Lower leg skin (tissue), 4 donors: ENCODE measurements around the gene TFF2. TPM values are rescaled to one million over a fixed set of nuclear protein-coding genes. Genes with fewer than 3 reads are reported as not detected.

Experiments used
- DNase-seq, 2 donors: peaks; one replicate each; pipeline ENCODE4 v3.0.0-alpha.2; 2019; ENCODE audit warnings: low spot score in 2 of 2
- H3K4me3 ChIP-seq: fragments of 200-600 bp; sonication (generic); 2 replicates; pipeline ENCODE4 v1.5.1; 2017; ENCODE audit warnings: mild to moderate bottlenecking, low read depth; ENCODE audit not compliant: poor library complexity, severe bottlenecking
- CTCF ChIP-seq, 3 donors: fragments of 450-650 bp; IDR thresholded peaks; one replicate each; pipeline ENCODE4 v1.5.1; 2016; ENCODE audit warnings: antibody characterized with exemption in 3 of 3, mild to moderate bottlenecking in 3 of 3, moderate library complexity in 2 of 3
- POLR2A ChIP-seq, 2 donors: fragments of 450-650 bp; IDR thresholded peaks; one replicate each; pipeline ENCODE4 v1.6.1; 2016 to 2017; ENCODE audit warnings: antibody characterized with exemption in 2 of 2, mild to moderate bottlenecking in 1 of 2, moderate library complexity in 1 of 2
- WGBS, 2 donors: methylation state at CpG; one replicate each; pipeline ENCODE4 v1.1.5; 2018; 5-methylcytosine and 5-hydroxymethylcytosine counted together
- intact Hi-C: fragments of 100-400 bp; cut with DNase I; formaldehyde crosslinking; loops from one replicate; pipeline ENCODE4 v1.15.0; 2023; ENCODE audit warnings: low total_unique reads
- total RNA-seq, 4 donors: library from RNA; depleted of rRNA; stranded (reverse); fragments of >200 nt; gene quantifications; one replicate each; pipeline ENCODE4 v1.1.0, GENCODE V29; 2016

Gene TFF2
- total RNA-seq, 4 donors from 2014 or later, result not detected

GRCh38 chr21:42373196-42373907 is 22.6 kb upstream of the TFF2 start:
- intact Hi-C loops, result no loop called here
- DNase-seq, result no peak
- WGBS, 2 donors, result 75 to 77% methylated on average over 20 to 25 of the region's 25 CpGs
- H3K4me3 ChIP-seq, result no peak overlapping the region
- no peak for TF ChIP-seq CTCF (IDR thresholded peaks at IDR 0.05)
- no peak for TF ChIP-seq POLR2A (IDR thresholded peaks at IDR 0.05)

- DNase-seq, result no peak
- WGBS, 2 donors, result 80 to 85% methylated on average over 18 of the region's 18 CpGs
- intact Hi-C loops, result no loop called here
These were observed 20.3 kb upstream of the TFF2 start for GRCh38 chr21:42370894-42371654.

GRCh38 chr21:42369821-42370220 is 19.0 kb upstream of the TFF2 start:
- H3K4me3 ChIP-seq, result no peak overlapping the region
- no peak for DNase-seq
- 83 to 84% methylated on average over 16 of the region's 16 CpGs for WGBS, 2 donors
- TF ChIP-seq POLR2A (IDR thresholded peaks at IDR 0.05) (no peak), CTCF (IDR thresholded peaks at IDR 0.05) (no peak)
- intact Hi-C loops, result no loop called here

More at GRCh38 chr21:42370894-42371654, 20.3 kb upstream of the TFF2 start:
- TF ChIP-seq POLR2A (IDR thresholded peaks at IDR 0.05) (no peak), CTCF (IDR thresholded peaks at IDR 0.05) (no peak)
- no peak overlapping the region for H3K4me3 ChIP-seq

GRCh38 chr21:42367367-42368165 is 16.8 kb upstream of the TFF2 start:
- no peak overlapping the region for H3K4me3 ChIP-seq
- no peak for DNase-seq
- intact Hi-C loops, result no loop called here
- no peak for TF ChIP-seq CTCF (IDR thresholded peaks at IDR 0.05)
- 83 to 84% methylated on average over 14 of the region's 14 CpGs for WGBS, 2 donors

- WGBS, 2 donors, result 79 to 81% methylated on average over 19 of the region's 19 CpGs
- intact Hi-C loops, result no loop called here
- no peak for DNase-seq
- TF ChIP-seq CTCF (IDR thresholded peaks at IDR 0.05), result no peak
- TF ChIP-seq POLR2A (IDR thresholded peaks at IDR 0.05), result no peak
- no peak within 1 kb of the TSS for H3K4me3 ChIP-seq
These were observed 15.7 kb upstream of the TFF2 start, which contains the start of gene TFF1 for GRCh38 chr21:42366292-42367010. Gene TFF1 (minus strand): TSS chr21:42366535. CDS start chr21:42366495, 40 bp downstream.
